HG03378 (cell line): Measurements from ENCODE around the gene PSTPIP1.

Experiments
- ATAC-seq: cut with Tn5 transposase; IDR thresholded peaks from one replicate; pipeline ENCODE4 v1.9.1; 2021; ENCODE audit warnings: mild to moderate bottlenecking, moderate library complexity; ENCODE audit not compliant: unreplicated experiment

PSTPIP1 gene

DNA sequence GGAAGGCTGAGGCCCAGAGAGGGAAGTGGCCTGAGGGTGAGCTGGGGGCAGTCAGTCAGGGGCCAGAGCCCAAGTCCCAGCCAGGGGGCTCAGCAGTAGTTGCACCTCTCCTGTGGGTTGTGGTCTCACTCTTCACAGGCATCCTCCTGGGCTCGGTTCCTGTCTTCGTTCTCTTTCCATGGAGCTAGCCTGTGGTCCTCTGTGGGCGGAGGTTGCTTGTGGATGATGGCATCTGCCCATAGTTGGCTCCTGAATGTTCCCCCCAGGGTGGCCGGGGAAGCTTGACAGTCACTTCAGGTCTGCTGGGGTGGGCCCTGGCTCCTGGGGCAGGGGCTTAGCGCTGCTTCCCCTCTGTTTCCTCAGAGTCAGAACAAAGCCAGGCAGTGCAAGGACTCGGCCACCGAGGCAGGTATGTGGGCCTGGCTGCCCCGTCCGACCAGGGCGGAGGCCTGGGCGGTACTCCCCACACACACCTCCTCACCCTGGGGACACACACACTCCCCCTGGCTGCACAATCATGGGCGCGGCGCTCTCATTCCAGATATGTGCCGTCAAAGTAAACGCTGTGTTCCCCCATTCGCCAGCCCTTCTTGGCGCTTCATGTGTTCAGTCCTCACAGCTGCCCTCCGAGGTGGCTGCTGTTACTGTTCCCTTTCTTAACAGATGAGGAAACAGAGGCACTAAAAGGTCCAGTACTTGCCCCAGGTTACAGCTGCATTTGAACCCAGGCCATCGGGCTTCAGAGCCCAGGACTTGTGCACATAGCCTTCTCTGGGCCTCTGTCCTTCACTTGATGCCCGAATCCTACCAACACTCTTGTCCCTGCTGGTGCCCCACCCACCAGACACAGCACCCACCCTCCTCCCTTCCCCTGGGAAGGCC is 34.5 kb downstream of the PSTPIP1 start:
- no peak for ATAC-seq

DNA sequence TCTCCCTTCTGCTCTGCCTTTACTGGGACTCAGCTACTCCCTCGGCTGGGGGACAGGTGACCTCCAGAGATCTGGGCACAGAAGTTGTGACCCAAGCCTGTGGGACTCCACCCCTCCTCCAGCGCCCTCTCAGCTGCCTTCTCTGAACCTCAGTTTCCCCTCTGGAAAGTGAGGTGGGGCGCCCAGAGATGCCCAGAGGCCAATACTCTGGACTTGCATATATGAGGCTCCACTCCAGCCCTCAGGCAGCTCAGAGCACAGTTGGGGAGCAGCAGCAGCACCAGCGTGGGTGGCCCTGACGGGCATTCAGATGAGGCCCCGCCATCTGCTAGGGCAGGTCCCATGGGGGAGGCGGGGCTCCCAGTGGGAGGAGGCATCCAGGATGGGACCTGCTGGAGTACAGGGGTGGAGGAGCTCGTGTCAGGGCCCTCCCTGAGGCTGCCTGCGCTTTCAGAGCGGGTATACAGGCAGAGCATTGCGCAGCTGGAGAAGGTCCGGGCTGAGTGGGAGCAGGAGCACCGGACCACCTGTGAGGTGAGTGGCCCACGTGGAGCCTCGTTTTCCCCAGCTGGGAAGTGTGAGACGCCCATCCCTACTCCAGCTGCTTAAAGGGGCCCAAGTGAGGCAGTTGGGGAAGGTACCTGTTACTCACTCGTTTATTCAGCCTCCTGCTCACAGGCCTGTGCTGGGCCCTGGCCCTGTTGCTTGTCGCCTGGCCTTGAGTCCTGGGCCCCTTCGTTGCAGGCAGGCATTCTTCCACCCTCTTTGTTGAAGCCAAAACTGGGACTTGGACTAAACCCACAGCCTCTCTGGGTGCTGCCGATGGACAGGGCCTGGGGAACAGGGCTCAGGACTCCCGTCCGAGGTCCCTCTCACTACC is 35.4 kb downstream of the PSTPIP1 start:
- no peak for ATAC-seq

DNA sequence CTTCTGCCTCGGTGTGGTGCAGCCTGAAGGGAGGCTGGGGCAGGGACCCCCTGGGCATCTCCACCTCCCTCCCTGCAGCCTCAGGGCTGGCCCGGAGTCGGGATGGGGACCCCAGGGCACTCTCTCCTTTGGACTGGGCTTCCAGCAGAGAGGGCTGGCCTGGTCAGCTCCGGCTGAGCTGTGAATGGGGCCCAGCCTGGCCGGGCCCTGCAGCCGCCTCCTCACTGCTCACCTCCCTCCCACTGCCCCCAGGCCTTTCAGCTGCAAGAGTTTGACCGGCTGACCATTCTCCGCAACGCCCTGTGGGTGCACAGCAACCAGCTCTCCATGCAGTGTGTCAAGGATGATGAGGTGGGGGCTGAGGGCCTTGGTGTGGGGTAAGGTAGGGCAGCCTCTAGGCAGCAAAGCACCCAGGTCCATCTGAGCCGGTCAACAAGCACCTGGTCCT is 36.0 kb downstream of the PSTPIP1 start:
- ATAC-seq, result no peak

DNA sequence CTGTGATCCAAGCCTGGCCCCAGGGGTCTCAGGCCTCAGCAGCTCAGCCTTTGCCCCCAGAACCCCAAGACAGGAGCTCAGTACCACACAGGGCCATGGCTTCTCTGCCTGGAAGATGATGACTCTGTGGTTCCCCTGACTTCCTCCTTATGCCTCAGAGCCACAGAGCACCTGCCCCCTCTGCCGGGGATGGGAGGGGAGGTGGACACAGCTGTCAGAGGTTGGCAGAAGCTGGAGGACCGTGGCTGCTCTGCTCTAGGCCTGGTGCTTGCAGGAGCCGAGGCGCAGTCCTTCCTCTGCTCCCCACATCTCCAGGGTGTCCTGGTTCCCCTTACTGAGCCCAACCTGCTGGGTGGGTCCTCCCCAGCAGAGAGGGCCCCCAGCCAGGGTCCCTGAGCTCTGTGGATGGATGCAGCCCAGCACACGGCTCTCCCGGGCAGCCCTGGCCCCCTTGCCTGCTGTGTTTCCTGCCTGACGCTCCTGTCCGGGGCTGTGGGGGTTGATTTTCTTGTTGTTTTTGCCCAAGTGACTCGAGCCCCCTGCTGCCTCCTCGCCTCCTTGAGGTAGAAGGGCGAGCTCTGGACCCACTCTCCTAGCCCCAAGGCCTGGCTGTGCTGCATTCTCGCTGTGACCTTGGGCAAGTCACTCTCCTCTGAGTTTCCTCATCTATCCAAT is 36.6 kb downstream of the PSTPIP1 start:
- ATAC-seq, result no peak

DNA sequence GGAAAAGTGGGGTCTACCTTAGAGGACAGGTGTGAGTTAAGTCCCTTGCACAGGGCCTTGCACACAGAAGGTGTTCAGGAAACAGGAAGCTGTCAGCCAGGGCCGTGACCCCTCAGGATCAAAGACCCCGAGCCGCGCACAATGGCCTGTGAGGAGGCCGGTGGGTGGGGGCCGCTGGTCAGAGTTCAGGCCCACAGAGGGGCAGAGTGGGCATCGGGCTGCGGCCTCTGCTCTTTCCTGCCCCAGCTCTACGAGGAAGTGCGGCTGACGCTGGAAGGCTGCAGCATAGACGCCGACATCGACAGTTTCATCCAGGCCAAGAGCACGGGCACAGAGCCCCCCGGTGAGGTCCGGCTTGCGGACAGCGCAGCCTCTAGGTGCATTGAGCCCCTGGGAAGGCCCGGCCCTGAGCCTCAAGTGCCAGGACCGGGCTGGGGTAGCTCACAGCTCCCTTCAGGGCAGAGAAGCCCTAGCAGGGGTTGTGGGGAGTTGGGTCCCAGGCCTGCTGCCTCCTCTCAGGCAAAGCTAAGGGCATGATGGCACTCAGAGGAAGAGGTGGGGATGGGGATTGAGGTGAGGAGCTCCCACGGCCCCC is 37.2 kb downstream of the PSTPIP1 start:
- ATAC-seq, result no peak

GRCh38 chr15:77032647-77033416 is 37.9 kb downstream of the PSTPIP1 start:
- ATAC-seq, result no peak

- no peak for ATAC-seq
Observed at GRCh38 chr15:77033417-77033728, 38.4 kb downstream of the PSTPIP1 start.

GRCh38 chr15:77033729-77034671 is 39.1 kb downstream of the PSTPIP1 start:
- no peak for ATAC-seq

DNA sequence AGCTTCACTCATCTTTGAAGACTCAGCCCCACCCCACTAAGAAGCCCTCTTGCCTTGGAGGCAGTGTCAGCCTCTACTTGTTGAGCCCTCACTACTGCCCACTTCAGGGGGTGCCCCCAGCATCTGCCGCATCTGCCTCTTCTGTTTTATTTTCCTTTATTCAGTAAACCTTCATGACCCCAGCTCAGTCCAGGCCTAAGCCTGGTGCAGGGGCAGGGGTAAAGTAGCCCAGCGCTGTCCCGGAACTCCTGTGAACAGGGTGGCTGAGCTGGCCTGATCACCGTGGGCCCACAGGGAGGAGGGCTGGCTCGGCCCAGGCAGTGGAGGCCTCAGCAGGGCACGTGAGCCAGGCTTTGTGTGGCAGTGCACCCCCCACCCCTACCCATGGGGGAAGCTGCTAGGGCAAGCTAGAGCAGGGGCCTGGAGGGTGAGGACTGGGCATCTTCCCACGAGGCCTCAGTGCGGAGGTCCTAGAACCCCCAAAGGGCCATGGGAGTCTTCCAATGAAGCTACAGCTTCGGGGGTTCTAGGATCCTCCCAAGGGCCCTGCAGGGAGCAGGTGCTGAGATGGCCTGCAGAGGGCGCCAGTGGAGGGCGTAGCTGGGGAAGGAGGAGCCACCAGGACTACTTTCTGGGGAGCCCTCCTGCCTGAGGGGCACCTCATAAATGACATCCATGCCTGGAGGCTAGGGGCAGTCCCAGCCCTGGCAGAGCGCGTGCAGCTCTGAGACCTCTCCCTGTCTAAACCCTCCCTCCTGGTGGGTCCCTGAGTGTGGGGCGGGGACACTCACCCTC is 40.0 kb downstream of the PSTPIP1 start:
- ATAC-seq, result no peak

- ATAC-seq, result no peak
Observed at GRCh38 chr15:77035584-77035983, 40.7 kb downstream of the PSTPIP1 start.

- no peak for ATAC-seq
Observed at GRCh38 chr15:77035999-77036471, 41.1 kb downstream of the PSTPIP1 start.

GRCh38 chr15:77036537-77037387 is 41.8 kb downstream of the PSTPIP1 start:
- no peak for ATAC-seq

DNA sequence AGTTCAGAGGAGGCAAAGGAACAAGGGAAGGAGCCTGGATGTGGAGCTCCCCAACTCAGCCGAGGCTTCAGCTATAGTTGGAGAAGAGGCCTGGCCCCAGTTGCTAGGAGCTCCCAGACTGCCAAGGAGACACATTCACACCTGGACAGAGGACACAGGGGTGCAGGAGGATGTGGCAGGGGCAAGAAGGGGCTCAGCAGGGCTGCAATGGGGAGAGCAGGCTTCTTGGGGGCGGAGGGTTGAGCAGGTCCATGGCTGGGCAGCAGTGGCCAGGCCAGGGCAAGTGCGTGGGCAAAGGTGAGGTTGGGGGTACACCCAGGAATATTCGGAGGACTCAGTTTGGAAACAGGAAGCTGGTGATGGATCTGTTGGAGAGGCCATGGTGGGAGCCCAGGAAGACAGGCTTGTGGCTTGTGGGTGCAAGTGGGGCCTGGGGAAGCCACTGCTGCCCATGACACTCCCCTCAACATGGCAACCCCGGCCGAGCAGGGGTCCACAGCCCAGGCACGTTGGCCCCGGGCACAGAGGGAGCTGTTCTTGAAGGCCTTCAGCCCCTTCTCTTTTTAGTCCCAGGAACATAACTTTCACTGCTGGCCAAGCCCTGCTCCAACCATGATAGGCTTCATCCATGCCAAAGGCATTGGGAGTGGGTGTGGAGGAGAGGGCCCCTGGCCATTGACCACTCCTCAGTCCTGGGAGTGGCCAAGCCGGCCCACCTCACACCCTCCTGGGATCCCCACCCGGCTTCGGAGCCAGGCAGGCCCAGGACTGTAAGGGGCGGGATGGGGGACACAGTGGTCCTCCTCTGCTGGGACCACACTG is 42.7 kb downstream of the PSTPIP1 start:
- ATAC-seq, result no peak

GRCh38 chr15:77038312-77039216 is 43.6 kb downstream of the PSTPIP1 start:
- ATAC-seq, result no peak

- no peak for ATAC-seq
Observed at GRCh38 chr15:77039217-77039533, 44.2 kb downstream of the PSTPIP1 start.

- no peak for ATAC-seq
Observed at GRCh38 chr15:77039848-77040247, 44.9 kb downstream of the PSTPIP1 start.
